Mesenchymal stem cell (in vitro differentiated cells and primary cell): ENCODE measurements around the gene PARN.

Source experiments
- DNase-seq: peaks from one replicate; pipeline ENCODE4 v3.0.0-alpha.2; 2013
- H2AFZ ChIP-seq: one replicate; pipeline ENCODE4 v1.6.1; 2013; ENCODE audit warnings: low read depth, mild to moderate bottlenecking, control low read depth, inconsistent platforms, low read length, moderate library complexity
- H2AK5ac ChIP-seq: 2 replicates; pipeline ENCODE4 v1.6.1; 2013; ENCODE audit warnings: low read length, moderate library complexity, mild to moderate bottlenecking, inconsistent platforms; ENCODE audit not compliant: severe bottlenecking
- H2BK120ac ChIP-seq: one replicate; pipeline ENCODE4 v1.6.1; 2013; ENCODE audit warnings: low read depth, mild to moderate bottlenecking, inconsistent platforms, low read length, moderate library complexity
- H2BK12ac ChIP-seq, 2 experiments: one replicate each; pipeline ENCODE4 v1.6.1; 2013; ENCODE audit warnings: inconsistent platforms in 2 of 2, low read length in 2 of 2, mild to moderate bottlenecking in 2 of 2, moderate library complexity in 2 of 2, control low read depth in 1 of 2
- H2BK15ac ChIP-seq: one replicate; pipeline ENCODE4 v1.6.1; 2013; ENCODE audit warnings: mild to moderate bottlenecking, low read depth, inconsistent platforms; ENCODE audit not compliant: poor library complexity, severe bottlenecking
- H2BK5ac ChIP-seq: 2 replicates; pipeline ENCODE4 v1.6.1; 2013; ENCODE audit warnings: low read depth, mild to moderate bottlenecking, low read length, control low read depth, inconsistent platforms; ENCODE audit not compliant: poor library complexity, severe bottlenecking
- H3K14ac ChIP-seq, 2 experiments: one replicate each; pipeline ENCODE4 v1.6.1; 2013; ENCODE audit warnings: inconsistent platforms in 2 of 2, low read length in 2 of 2, control low read depth in 1 of 2, mild to moderate bottlenecking in 1 of 2, moderate library complexity in 1 of 2
- H3K18ac ChIP-seq, 2 experiments: one replicate each; pipeline ENCODE4 v1.6.1; 2013; ENCODE audit warnings: inconsistent platforms in 2 of 2, low read length in 2 of 2, control low read depth in 1 of 2, low read depth in 1 of 2, mild to moderate bottlenecking in 1 of 2
- H3K23ac ChIP-seq, 2 experiments: one replicate each; pipeline ENCODE4 v1.6.1; 2013; ENCODE audit warnings: inconsistent platforms in 2 of 2, low read length in 2 of 2, mild to moderate bottlenecking in 2 of 2, moderate library complexity in 2 of 2, control low read depth in 1 of 2
- H3K27ac ChIP-seq: 2 replicates; pipeline ENCODE4 v1.5.1; 2013; ENCODE audit warnings: mild to moderate bottlenecking, moderate library complexity, low read length, control low read depth, inconsistent platforms; ENCODE audit not compliant: poor library complexity, severe bottlenecking
- H3K27me3 ChIP-seq, 2 experiments: 2 replicates each; pipeline versions ENCODE4 v1.6.1 to v1.7.0; 2013; ENCODE audit warnings: low read length in 2 of 2, mild to moderate bottlenecking in 2 of 2, moderate library complexity in 2 of 2, control low read depth in 1 of 2, inconsistent platforms in 1 of 2; ENCODE audit not compliant: control insufficient read depth in 1 of 2, insufficient read depth in 1 of 2
- H3K36me3 ChIP-seq, 2 experiments: 2 replicates each; pipeline versions ENCODE4 v1.6.1 to v1.7.0; 2013; ENCODE audit warnings: low read length in 2 of 2, control low read depth in 1 of 2, inconsistent platforms in 1 of 2, low read depth in 1 of 2, mild to moderate bottlenecking in 1 of 2; ENCODE audit not compliant: insufficient read depth in 2 of 2, control insufficient read depth in 1 of 2
- H3K4ac ChIP-seq, 2 experiments: one replicate each; pipeline ENCODE4 v1.6.1; 2013; ENCODE audit warnings: inconsistent platforms in 2 of 2, low read length in 2 of 2, mild to moderate bottlenecking in 2 of 2, moderate library complexity in 2 of 2, control low read depth in 1 of 2, low read depth in 1 of 2
- H3K4me1 ChIP-seq: 2 replicates; pipeline ENCODE4 v1.6.1; 2013; ENCODE audit warnings: low read depth, low read length, control low read depth; ENCODE audit not compliant: control insufficient read depth, insufficient read depth
- H3K4me2 ChIP-seq: 2 replicates; pipeline ENCODE4 v1.6.1; 2013; ENCODE audit warnings: low read length, mild to moderate bottlenecking, inconsistent platforms; ENCODE audit not compliant: poor library complexity, severe bottlenecking
- H3K4me3 ChIP-seq, 2 experiments: 2 replicates each; pipeline versions ENCODE4 v1.5.1 to v1.7.0; 2013; ENCODE audit warnings: low read length in 2 of 2, mild to moderate bottlenecking in 2 of 2, control low read depth in 1 of 2, low read depth in 1 of 2; ENCODE audit not compliant: insufficient read depth in 1 of 2
- H3K79me1 ChIP-seq: replicated peaks from 2 replicates; pipeline ENCODE4 v1.6.1; 2013; ENCODE audit warnings: mild to moderate bottlenecking, control low read depth, low read length, inconsistent platforms; ENCODE audit not compliant: poor library complexity, severe bottlenecking
- H3K9ac ChIP-seq: 2 replicates; pipeline ENCODE4 v1.7.0; 2013; ENCODE audit warnings: mild to moderate bottlenecking, low read length, moderate library complexity
- H3K9me3 ChIP-seq: 2 replicates; pipeline ENCODE4 v1.7.0; 2013; ENCODE audit warnings: mild to moderate bottlenecking, low read length; ENCODE audit not compliant: control insufficient read depth
- H4K8ac ChIP-seq: one replicate; pipeline ENCODE4 v1.6.1; 2013; ENCODE audit warnings: inconsistent platforms, mild to moderate bottlenecking, low read length, moderate library complexity
- H4K91ac ChIP-seq: one replicate; pipeline ENCODE4 v1.6.1; 2013; ENCODE audit warnings: mild to moderate bottlenecking, low read length, inconsistent platforms
- WGBS: methylation state at CpG from one replicate; pipeline ENCODE4 v1.1.7; 2013; ENCODE audit warnings: mixed read lengths; 5-methylcytosine and 5-hydroxymethylcytosine counted together

Gene PARN

GRCh38 chr16:14569213-14569612 lies 60.8 kb downstream of the PARN start:
- no peak overlapping the region for H2BK12ac ChIP-seq
- no peak for DNase-seq
- no peak overlapping the region for H4K91ac ChIP-seq
- H3K79me1 ChIP-seq: peaks cover 1% of the 10 kb centered on the region
- H3K27me3 ChIP-seq: no peaks in the 10 kb centered on the region
- no peak overlapping the region for H3K4me2 ChIP-seq
- no peak overlapping the region for H3K9ac ChIP-seq
- H3K27ac ChIP-seq: no peak overlapping the region
- H4K8ac ChIP-seq: no peak overlapping the region
- peaks cover 10 to 30% of the 10 kb centered on the region in 2 experiments for H3K36me3 ChIP-seq
- H2BK120ac ChIP-seq: no peak overlapping the region
- no peak overlapping the region for H3K23ac ChIP-seq
- no peak overlapping the region for H2AK5ac ChIP-seq
- H3K18ac ChIP-seq: no peak overlapping the region
- H3K14ac ChIP-seq: no peak overlapping the region
- no peak overlapping the region for H2BK15ac ChIP-seq
- WGBS: 100% methylated on average over 4 of the region's 4 CpGs
- H2BK5ac ChIP-seq: no peak overlapping the region
- H3K4me3 ChIP-seq: no peak overlapping the region
- no peak overlapping the region for H3K4ac ChIP-seq
- no peak overlapping the region for H2AFZ ChIP-seq
- H3K4me1 ChIP-seq: peaks cover 4% of the 10 kb centered on the region
- H3K9me3 ChIP-seq: no peaks in the 10 kb centered on the region

GRCh38 chr16:14566599-14566998 lies 63.5 kb downstream of the PARN start:
- no peak overlapping the region for H2BK5ac ChIP-seq
- peaks cover 1% of the 10 kb centered on the region for H3K79me1 ChIP-seq
- H3K4me1 ChIP-seq: peaks cover 4% of the 10 kb centered on the region
- no peaks in the 10 kb centered on the region for H3K9me3 ChIP-seq
- H2BK12ac ChIP-seq: no peak overlapping the region
- H3K9ac ChIP-seq: no peak overlapping the region
- no peak overlapping the region for H2AK5ac ChIP-seq
- no peak overlapping the region for H3K4ac ChIP-seq
- no peaks in the 10 kb centered on the region for H3K27me3 ChIP-seq
- no peak overlapping the region for H2BK120ac ChIP-seq
- no peak overlapping the region for H4K91ac ChIP-seq
- H3K18ac ChIP-seq: no peak overlapping the region
- H3K36me3 ChIP-seq: peaks cover 8 to 15% of the 10 kb centered on the region in 2 experiments
- no peak overlapping the region for H4K8ac ChIP-seq
- no peak overlapping the region for H2BK15ac ChIP-seq
- no peak overlapping the region for H2AFZ ChIP-seq
- no peak overlapping the region for H3K4me3 ChIP-seq
- H3K27ac ChIP-seq: no peak overlapping the region
- no peak overlapping the region for H3K23ac ChIP-seq
- H3K14ac ChIP-seq: no peak overlapping the region
- DNase-seq: no peak
- WGBS: 100% methylated on average over 1 of the region's 1 CpG
- H3K4me2 ChIP-seq: no peak overlapping the region

GRCh38 chr16:14565688-14566025 lies 64.4 kb downstream of the PARN start:
- Histone ChIP-seq H4K91ac (no peak overlapping the region), H3K27me3 (no peaks in the 10 kb centered on the region), H2BK120ac (no peak overlapping the region), H2BK5ac (no peak overlapping the region), H2AFZ (no peak overlapping the region), H3K4me2 (no peak overlapping the region), H2BK15ac (no peak overlapping the region), H3K4me1 (peaks cover 4% of the 10 kb centered on the region), H3K9me3 (no peaks in the 10 kb centered on the region), H4K8ac (no peak overlapping the region), H3K4me3 (no peak overlapping the region), H3K18ac (no peak overlapping the region), H3K79me1 (peaks cover 1% of the 10 kb centered on the region), H3K4ac (no peak overlapping the region), H3K14ac (no peak overlapping the region), H2BK12ac (no peak overlapping the region), H3K23ac (no peak overlapping the region), H3K9ac (no peak overlapping the region), H2AK5ac (no peak overlapping the region), H3K27ac (peak overlapping the region; percentile 15), H3K36me3 (peaks cover 7 to 18% of the 10 kb centered on the region in 2 experiments)
- no peak for DNase-seq
- WGBS: 100% methylated on average over 1 of the region's 2 CpGs

GRCh38 chr16:14564861-14565687 lies 65.0 kb downstream of the PARN start:
- Histone ChIP-seq H3K4me1 (peaks cover 4% of the 10 kb centered on the region), H2BK120ac (no peak overlapping the region), H4K8ac (no peak overlapping the region), H4K91ac (no peak overlapping the region), H3K14ac (no peak overlapping the region), H2BK15ac (no peak overlapping the region), H2AK5ac (no peak overlapping the region), H3K27me3 (no peaks in the 10 kb centered on the region), H3K9me3 (no peaks in the 10 kb centered on the region), H3K4me3 (peak overlapping the region in 1 of 2 experiments; percentile 13), H3K4me2 (no peak overlapping the region), H2AFZ (no peak overlapping the region), H3K79me1 (peaks cover 1% of the 10 kb centered on the region), H2BK12ac (no peak overlapping the region), H3K36me3 (peaks cover 2 to 18% of the 10 kb centered on the region in 2 experiments), H3K4ac (no peak overlapping the region), H2BK5ac (no peak overlapping the region), H3K18ac (no peak overlapping the region), H3K9ac (peak overlapping the region; percentile 1), H3K23ac (no peak overlapping the region), H3K27ac (peak overlapping the region; percentile 15)
- WGBS: 93% methylated on average over 4 of the region's 5 CpGs
- DNase-seq: no peak
